Pons (tissue), 1 donor: ENCODE measurements around the gene KRTAP6-1.

Experiments
- DNase-seq: peaks from one replicate; pipeline ENCODE4 v3.0.0-alpha.2; 2016; ENCODE audit warnings: low spot score

The KRTAP6-1 gene

DNA sequence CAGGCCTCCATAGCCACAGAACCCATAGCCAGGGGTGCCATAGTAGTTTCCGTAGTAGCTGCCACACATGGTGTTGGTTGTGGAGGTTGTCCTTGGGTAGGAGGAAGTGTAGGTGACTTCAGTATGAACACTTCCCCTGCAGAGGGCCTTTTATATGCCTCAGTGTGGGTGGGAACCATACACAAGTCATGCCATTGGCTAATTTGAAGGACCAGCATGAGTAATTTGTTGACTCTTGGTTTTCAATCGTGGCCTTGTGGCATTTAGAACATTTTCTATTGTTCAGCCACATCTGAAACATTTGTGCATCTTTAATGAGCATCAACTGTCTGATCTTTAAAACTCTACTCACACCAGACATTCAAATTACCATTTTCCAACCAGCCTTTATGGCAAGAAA, at the start of gene KRTAP6-1:
Gene KRTAP6-1 (minus strand): TSS at position 95 of the 400 bp plus-strand sequence. CDS start 26 bp downstream, at position 69.
- no peak for DNase-seq

GRCh38 chr21:30652891-30653290, 39.2 kb upstream of the KRTAP6-1 start:
- no peak for DNase-seq

DNA sequence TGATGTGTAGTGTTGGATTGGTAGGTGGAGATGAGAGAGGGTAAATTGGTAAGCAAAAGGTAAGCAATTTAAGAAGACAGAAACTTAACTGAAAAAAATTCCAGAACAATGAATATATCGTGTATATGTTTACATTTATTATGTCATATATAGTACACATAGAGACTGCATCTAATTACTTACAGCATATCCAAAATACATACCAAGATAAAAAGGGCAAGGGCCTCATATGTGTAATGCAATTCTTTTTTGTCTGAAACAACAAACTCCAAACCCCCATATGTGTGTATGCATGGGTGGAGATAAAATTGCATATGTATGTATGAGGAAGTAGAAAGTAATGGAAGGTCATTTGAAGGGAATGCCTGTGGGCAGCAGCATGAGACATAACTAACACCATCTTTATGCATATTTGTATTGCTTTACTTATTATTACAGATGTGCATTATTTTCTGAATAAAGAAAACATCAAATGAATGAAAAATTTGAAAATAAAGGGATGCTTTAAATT, 33.2 kb upstream of the KRTAP6-1 start:
- DNase-seq = no peak

DNA sequence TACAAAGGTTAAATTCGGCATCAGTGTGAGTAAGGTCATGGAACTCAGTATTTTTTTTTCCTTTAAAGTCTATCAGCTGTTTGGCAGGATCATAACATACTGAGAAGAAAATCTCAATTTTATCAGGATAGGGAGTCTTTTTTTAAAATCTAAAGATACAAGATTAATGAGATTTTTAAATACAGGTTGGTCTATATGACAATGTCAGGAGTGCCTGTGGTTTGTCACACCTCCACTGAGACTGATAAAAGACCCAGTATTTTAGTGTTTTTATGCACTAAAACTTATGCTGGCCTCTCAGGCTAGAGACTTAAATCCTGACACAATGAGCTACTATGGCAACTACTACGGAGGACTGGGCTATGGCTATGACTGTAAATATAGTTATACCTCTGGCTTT, 28.8 kb upstream of the KRTAP6-1 start, which contains the start of gene KRTAP20-3:
Gene KRTAP20-3 (plus strand): TSS at position 301 of the 400 bp plus-strand sequence.
- no peak for DNase-seq

GRCh38 chr21:30638686-30639085, 25.0 kb upstream of the KRTAP6-1 start:
- DNase-seq = no peak

- no peak for DNase-seq
These were observed 21.2 kb upstream of the KRTAP6-1 start, which contains the start of gene KRTAP20-2 for GRCh38 chr21:30634906-30635305. Gene KRTAP20-2 (plus strand): TSS chr21:30635206. CDS start chr21:30635264, 58 bp downstream.

- no peak for DNase-seq
These were observed 15.5 kb upstream of the KRTAP6-1 start for GRCh38 chr21:30629200-30629599.

GRCh38 chr21:30628109-30628508, 14.4 kb upstream of the KRTAP6-1 start:
- no peak for DNase-seq

GRCh38 chr21:30625449-30626165, 11.9 kb upstream of the KRTAP6-1 start:
- no peak for DNase-seq

GRCh38 chr21:30623362-30623761, 9.6 kb upstream of the KRTAP6-1 start:
- DNase-seq = no peak

DNA sequence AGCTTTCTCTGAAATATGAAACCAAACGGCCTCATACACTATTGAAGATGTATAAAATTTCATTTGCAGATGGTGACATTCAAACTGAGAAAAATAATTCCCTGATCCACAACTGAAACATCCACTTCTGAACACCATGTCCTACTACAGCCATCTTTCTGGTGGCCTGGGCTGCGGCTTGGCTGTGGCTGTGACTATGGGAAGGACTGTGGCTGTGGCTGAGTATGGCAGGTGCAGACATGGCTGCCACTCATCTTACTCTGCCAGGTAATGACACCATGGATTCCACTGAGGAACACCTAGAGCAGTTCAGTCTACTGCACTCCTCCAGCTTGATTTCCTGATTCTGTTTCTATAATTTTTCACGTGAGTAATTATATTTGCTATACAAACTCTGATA, 6.8 kb upstream of the KRTAP6-1 start, which contains the start of gene KRTAP20-4:
Gene KRTAP20-4 (plus strand): TSS at position 106 of the 400 bp plus-strand sequence.
- no peak for DNase-seq

DNA sequence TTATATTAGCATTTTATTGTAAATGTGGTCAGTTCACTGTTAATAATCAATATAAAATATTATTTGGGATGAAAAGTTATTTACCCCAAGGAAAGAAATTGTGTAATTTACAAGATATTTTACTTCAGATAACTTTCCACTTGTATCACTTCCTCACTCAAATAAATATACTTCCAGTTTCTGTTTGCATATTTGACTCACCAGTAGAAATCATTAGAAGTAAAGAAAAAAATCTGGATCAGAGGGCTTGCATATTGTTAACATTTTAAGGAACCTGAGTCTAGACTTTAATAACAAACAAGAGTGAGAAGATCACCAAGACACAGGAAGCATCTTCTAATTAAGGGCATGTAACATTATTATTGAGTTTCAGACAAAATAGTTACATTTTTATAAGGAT, 6.3 kb upstream of the KRTAP6-1 start:
- DNase-seq = no peak

DNA sequence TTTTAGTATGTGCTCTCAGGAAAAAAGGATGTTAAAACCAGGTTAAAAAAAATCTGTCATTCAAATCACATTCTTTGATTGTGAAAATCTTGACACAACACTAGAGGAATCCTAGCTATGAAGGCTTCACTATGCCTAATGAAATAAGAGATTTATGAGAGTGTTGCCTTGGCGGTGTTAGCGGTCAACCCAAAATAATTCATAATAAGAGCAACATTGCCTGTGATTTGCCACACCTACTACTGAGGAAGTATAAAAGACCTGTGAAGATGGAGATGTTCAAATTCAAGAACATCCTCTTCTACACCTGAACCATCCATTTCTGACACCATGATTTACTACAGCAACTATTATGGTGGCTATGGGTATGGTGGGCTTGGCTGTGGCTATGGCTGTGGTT, 2.4 kb upstream of the KRTAP6-1 start, which contains the start of gene KRTAP20-1:
Gene KRTAP20-1 (plus strand): TSS at position 301 of the 400 bp plus-strand sequence. CDS start 30 bp downstream, at position 331.
- DNase-seq = no peak

DNA sequence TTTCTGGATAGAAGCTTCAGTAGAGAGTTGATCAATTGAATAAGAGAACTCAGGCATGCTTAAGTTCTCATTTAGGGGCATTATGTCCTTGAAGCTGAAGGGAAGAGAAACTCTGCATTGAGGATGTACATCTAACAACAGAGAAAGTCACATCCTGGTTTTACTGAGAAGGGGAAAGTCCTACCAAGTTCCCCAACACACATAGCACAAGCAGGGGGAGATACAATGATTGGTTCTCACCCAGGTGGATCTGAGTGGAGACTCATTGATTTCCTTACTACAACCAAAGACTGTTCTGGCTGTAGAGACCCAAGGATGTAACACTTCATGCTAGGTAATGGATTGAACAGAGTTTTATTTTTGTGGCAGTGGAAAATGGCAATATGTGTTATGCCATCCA, 1.5 kb upstream of the KRTAP6-1 start:
- no peak for DNase-seq

GRCh38 chr21:30612132-30612531, 1.6 kb downstream of the KRTAP6-1 start:
- DNase-seq = no peak

DNA sequence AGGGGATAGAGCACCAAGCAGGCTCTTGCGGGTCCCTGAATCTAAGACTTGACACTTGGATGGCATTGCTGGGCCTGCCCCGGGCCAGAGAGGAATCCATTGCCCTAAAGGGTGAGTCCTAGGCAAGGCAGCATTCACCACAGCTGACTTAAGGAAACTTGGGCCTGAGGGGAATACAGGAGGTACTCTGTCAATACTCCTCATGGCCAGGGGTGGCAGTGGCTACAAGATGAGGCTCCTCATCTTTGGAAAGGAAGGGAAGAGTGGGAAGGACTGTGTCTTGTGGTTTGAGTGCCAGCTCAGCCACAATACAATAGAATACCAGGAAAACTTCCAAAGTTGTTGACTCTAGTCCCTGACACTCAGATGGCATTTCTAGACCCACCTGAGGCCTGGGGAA, 7.8 kb downstream of the KRTAP6-1 start:
- DNase-seq = no peak

- no peak for DNase-seq
These were observed 12.9 kb downstream of the KRTAP6-1 start, which contains the start of gene KRTAP22-1 for GRCh38 chr21:30600787-30601186. Gene KRTAP22-1 (plus strand): TSS chr21:30601087.

- no peak for DNase-seq
These were observed 14.9 kb downstream of the KRTAP6-1 start, which contains the start of gene KRTAP6-2 for GRCh38 chr21:30598802-30599201. Gene KRTAP6-2 (minus strand): TSS chr21:30598902. CDS start chr21:30598874, 28 bp downstream.

- no peak for DNase-seq
These were observed 21.6 kb downstream of the KRTAP6-1 start, which contains the start of gene KRTAP6-3 for GRCh38 chr21:30592140-30592539. Gene KRTAP6-3 (plus strand): TSS chr21:30592440. CDS start chr21:30592446, 6 bp downstream.

DNA sequence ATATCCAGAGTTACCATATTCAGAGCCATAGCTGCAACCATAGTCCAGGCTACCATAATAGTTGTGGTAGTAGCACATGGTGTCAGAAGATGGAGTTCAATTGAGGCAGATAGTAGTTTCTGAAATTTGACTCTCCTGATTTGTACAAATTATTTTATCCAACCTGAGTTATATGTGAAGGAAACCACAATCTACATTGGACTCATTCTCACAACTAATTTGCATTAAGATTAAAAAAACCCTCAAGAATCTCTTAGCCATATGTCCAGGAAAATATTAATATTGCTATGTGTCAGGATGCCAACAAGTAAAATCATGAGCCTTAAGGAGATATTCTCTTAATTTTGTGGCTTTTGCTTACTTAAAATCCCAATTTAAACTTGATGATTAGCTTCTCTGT, 23.4 kb downstream of the KRTAP6-1 start, which contains the start of gene KRTAP22-2:
Gene KRTAP22-2 (minus strand): TSS at position 101 of the 400 bp plus-strand sequence.
- no peak for DNase-seq

DNA sequence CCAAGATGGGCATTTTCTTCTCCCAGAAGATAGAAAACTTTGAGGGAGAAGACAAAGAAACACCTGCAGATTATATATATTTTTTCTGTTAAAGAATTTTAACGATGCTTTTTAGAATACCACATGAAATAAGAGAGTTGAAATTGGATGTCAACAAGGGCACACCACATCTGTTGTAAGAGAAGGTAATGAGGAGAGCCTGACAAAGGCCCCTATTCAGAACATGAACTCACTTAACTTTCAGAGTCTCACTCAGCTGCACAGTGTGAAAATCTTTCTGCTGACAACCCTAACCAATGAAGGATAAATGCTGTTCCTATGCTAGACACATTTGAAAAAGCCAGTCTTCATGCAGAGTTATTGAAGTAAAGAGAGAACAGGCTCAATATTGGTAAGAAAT, 30.9 kb downstream of the KRTAP6-1 start:
- no peak for DNase-seq

GRCh38 chr21:30580132-30580531, 33.6 kb downstream of the KRTAP6-1 start:
- DNase-seq = peak; percentile 19

DNA sequence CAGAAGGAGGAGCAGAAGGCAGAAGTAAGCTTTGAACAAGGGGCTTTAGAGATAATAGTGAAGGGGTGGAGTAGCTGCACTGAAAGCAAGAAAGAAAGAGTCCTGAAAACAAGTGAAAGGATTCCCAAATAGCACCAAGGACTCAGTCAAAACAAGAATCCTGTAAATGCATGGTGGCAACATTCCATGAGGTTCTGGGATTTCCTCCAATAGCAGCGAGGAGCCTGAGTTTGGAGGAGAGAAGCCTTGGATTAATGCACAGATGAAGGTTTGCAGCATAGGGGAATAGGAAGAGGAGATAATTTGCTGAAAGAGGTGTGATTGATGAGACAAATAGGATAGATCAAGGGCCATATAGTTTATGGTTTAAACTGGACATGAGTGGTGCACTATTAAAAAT, 34.4 kb downstream of the KRTAP6-1 start:
- DNase-seq = peak; percentile 30
